ENCODE measurements around the gene GNB3. TPM values are rescaled to one million over a fixed set of nuclear protein-coding genes. Genes with fewer than 3 reads are reported as not detected.
"Not testable (repeated sequence)": the region's sequence is repeated elsewhere in the genome, so short reads cannot be mapped to it uniquely, and the experiment has no call there.

The GNB3 gene
- total RNA-seq, 1 experiment from 2014 or later: 3.9 TPM

- Mint-ChIP-seq H3K36me3 (ENCODE audit: insufficient read depth, unreplicated experiment) (peaks cover 80% of the 10 kb centered on the region), H3K27me3 (ENCODE audit: insufficient read depth, unreplicated experiment) (no peaks in the 10 kb centered on the region), H3K4me3 (ENCODE audit: unreplicated experiment) (no peak overlapping the region), H3K27ac (ENCODE audit: unreplicated experiment) (peak overlapping the region; percentile 98), H3K4me1 (ENCODE audit: low read depth, unreplicated experiment) (peaks cover 21% of the 10 kb centered on the region), H3K9me3 (ENCODE audit: unreplicated experiment) (no peaks in the 10 kb centered on the region)
- CTCF ChIA-PET: interaction anchor here (0.6 to 2.9 kb wide), 4 partner anchors 15 to 121 kb away, joined by 3 to 12 read pairs (median 3); partner anchors contain the start of gene SPSB2
- H3K4me3 ChIP-seq (ENCODE audit: low read depth, low read length): no peak overlapping the region
- peaks cover 50% of the 10 kb centered on the region for H3K4me1 ChIP-seq
- H3K27me3 ChIP-seq (replicated peaks; ENCODE audit: control insufficient read depth, insufficient read depth, low read length): no peaks in the 10 kb centered on the region
- POLR2A ChIA-PET: interaction anchor here (1.9 kb wide), 1 partner anchor 15 kb away, joined by 12 read pairs; the partner anchor contains the start of gene SPSB2
- no peak for TF ChIP-seq CTCF (IDR thresholded peaks at IDR 0.05; ENCODE audit: insufficient read depth in 1 of 2, low read depth in 1 of 2, low read length in 1 of 2, severe bottlenecking in 1 of 2, unreplicated experiment in 1 of 2)
- peaks cover 6% of the 10 kb centered on the region; the same call in 1 of the 2 replicates for H3K36me3 ChIP-seq (ENCODE audit: control insufficient read depth, insufficient read depth, low read length)
- DNase-seq: peak in 1 of 2 experiments; percentile 48
- intact Hi-C loops (cut with micrococcal nuclease; ENCODE audit: unreplicated experiment): no loop called here
- no TSS peak for BruUV-seq (replicated peaks)
- H3K9me3 ChIP-seq: no peaks in the 10 kb centered on the region
These were observed 46.7 kb downstream of the GNB3 start for GRCh38 chr12:6887460-6887859.

- TF ChIP-seq CTCF (IDR thresholded peaks at IDR 0.05; ENCODE audit: insufficient read depth in 1 of 2, low read depth in 1 of 2, low read length in 1 of 2, severe bottlenecking in 1 of 2, unreplicated experiment in 1 of 2): no peak
- BruUV-seq (replicated peaks): no TSS peak
- H3K4me1 Mint-ChIP-seq (ENCODE audit: low read depth, unreplicated experiment): peaks cover 21% of the 10 kb centered on the region
- intact Hi-C loops (cut with micrococcal nuclease; ENCODE audit: unreplicated experiment): no loop called here
- Histone ChIP-seq H3K4me3 (ENCODE audit: low read depth, low read length) (no peak overlapping the region), H3K36me3 (ENCODE audit: control insufficient read depth, insufficient read depth, low read length) (peaks cover 6% of the 10 kb centered on the region; the same call in 1 of the 2 replicates), H3K4me1 (peaks cover 50% of the 10 kb centered on the region), H3K9me3 (no peaks in the 10 kb centered on the region), H3K27me3 (replicated peaks; ENCODE audit: control insufficient read depth, insufficient read depth, low read length) (no peaks in the 10 kb centered on the region)
- H3K4me3 Mint-ChIP-seq (ENCODE audit: unreplicated experiment): no peak overlapping the region
- peaks cover 72% of the 10 kb centered on the region for H3K36me3 Mint-ChIP-seq (ENCODE audit: insufficient read depth, unreplicated experiment)
- ChIA-PET POLR2A (no interaction called here), CTCF (interaction anchor here (2.9 kb wide), 1 partner anchor 16 kb away, joined by 12 read pairs; the partner anchor contains the start of gene SPSB2)
- no peaks in the 10 kb centered on the region for H3K27me3 Mint-ChIP-seq (ENCODE audit: insufficient read depth, unreplicated experiment)
- no peaks in the 10 kb centered on the region for H3K9me3 Mint-ChIP-seq (ENCODE audit: unreplicated experiment)
- DNase-seq: no peak
- H3K27ac Mint-ChIP-seq (ENCODE audit: unreplicated experiment): peak overlapping the region; percentile 98
These were observed 47.6 kb downstream of the GNB3 start for GRCh38 chr12:6888360-6888759.

- POLR2A ChIA-PET: not testable (repeated sequence)
- H3K27ac Mint-ChIP-seq (ENCODE audit: unreplicated experiment): peak overlapping the region; percentile 96
These were observed 48.1 kb downstream of the GNB3 start for GRCh38 chr12:6888794-6889193.

GRCh38 chr12:6889775-6890573 lies 49.2 kb downstream of the GNB3 start:
- CTCF ChIA-PET; BruUV-seq (replicated peaks); H3K4me3 ChIP-seq (ENCODE audit: low read depth, low read length); POLR2A ChIA-PET; intact Hi-C loops (cut with micrococcal nuclease; ENCODE audit: unreplicated experiment); H3K36me3 ChIP-seq (ENCODE audit: control insufficient read depth, insufficient read depth, low read length); H3K27me3 Mint-ChIP-seq (ENCODE audit: insufficient read depth, unreplicated experiment); H3K9me3 Mint-ChIP-seq (ENCODE audit: unreplicated experiment); H3K9me3 ChIP-seq; DNase-seq; H3K27me3 ChIP-seq (replicated peaks; ENCODE audit: control insufficient read depth, insufficient read depth, low read length): not testable (repeated sequence)
- peak overlapping the region; percentile 80 for H3K4me3 Mint-ChIP-seq (ENCODE audit: unreplicated experiment)
- H3K36me3 Mint-ChIP-seq (ENCODE audit: insufficient read depth, unreplicated experiment): peaks cover 56% of the 10 kb centered on the region
- peaks cover 46% of the 10 kb centered on the region for H3K4me1 ChIP-seq
- H3K4me1 Mint-ChIP-seq (ENCODE audit: low read depth, unreplicated experiment): peaks cover 14% of the 10 kb centered on the region
- H3K27ac Mint-ChIP-seq (ENCODE audit: unreplicated experiment): peak overlapping the region; percentile 96

More at GRCh38 chr12:6888794-6889193, 48.1 kb downstream of the GNB3 start:
- H3K36me3 ChIP-seq (ENCODE audit: control insufficient read depth, insufficient read depth, low read length); H3K27me3 Mint-ChIP-seq (ENCODE audit: insufficient read depth, unreplicated experiment); H3K27me3 ChIP-seq (replicated peaks; ENCODE audit: control insufficient read depth, insufficient read depth, low read length); H3K4me3 Mint-ChIP-seq (ENCODE audit: unreplicated experiment); H3K4me3 ChIP-seq (ENCODE audit: low read depth, low read length); H3K9me3 ChIP-seq; BruUV-seq (replicated peaks); intact Hi-C loops (cut with micrococcal nuclease; ENCODE audit: unreplicated experiment); DNase-seq; H3K9me3 Mint-ChIP-seq (ENCODE audit: unreplicated experiment): not testable (repeated sequence)
- H3K4me1 ChIP-seq: peaks cover 50% of the 10 kb centered on the region
- peaks cover 68% of the 10 kb centered on the region for H3K36me3 Mint-ChIP-seq (ENCODE audit: insufficient read depth, unreplicated experiment)
- peaks cover 21% of the 10 kb centered on the region for H3K4me1 Mint-ChIP-seq (ENCODE audit: low read depth, unreplicated experiment)
- CTCF ChIA-PET: interaction anchor here (2.9 kb wide), 1 partner anchor 16 kb away, joined by 12 read pairs; the partner anchor contains the start of gene SPSB2

Measured in Caco-2 (cell line).